Endothelial cell of umbilical vein (primary cell): ENCODE measurements around the gene ZNF768. TPM values are rescaled to one million over a fixed set of nuclear protein-coding genes. Genes with fewer than 3 reads are reported as not detected.

Experiments used
- BruUV-seq: library from RNA; stranded (reverse); fragments of 400-500 nt; replicated peaks from 2 replicates; lab custom pipeline; 2021; lab: Mats Ljungman, UMichigan
- CTCF ChIA-PET: fragments of 300-600, 350-600 bp; sonication (Branson Sonifier 250); formaldehyde crosslinking; loops from one replicate; lab custom pipeline; 2021; ENCODE audit warnings: antibody characterized with exemption, inconsistent platforms; lab: Charles Lee
- POLR2A ChIA-PET: fragments of 300-600, 350-600 bp; sonication (Branson Sonifier 250); formaldehyde crosslinking; loops from one replicate; lab custom pipeline; 2021; ENCODE audit warnings: antibody characterized with exemption, inconsistent platforms; lab: Charles Lee
- DNase-seq: peaks from one replicate; pipeline ENCODE4 v3.0.0-alpha.2; 2011; ENCODE audit warnings: low read depth, low spot score
- FAIRE-seq: peaks from 2 replicates; lab custom pipeline; 2011; peaks lifted over from hg19 to GRCh38; lab: Jason Lieb, UNC
- H2AFZ ChIP-seq: 2 replicates; pipeline ENCODE4 v1.6.0; 2012; ENCODE audit warnings: low read depth, low read length, control low read depth, inconsistent platforms
- H3K27ac ChIP-seq: 2 replicates; pipeline ENCODE4 v1.5.1; 2011; ENCODE audit warnings: low read depth, mild to moderate bottlenecking, control low read depth, low read length, moderate library complexity; ENCODE audit not compliant: insufficient read depth
- H3K27me3 ChIP-seq, 2 experiments: 2 replicates each; pipeline versions ENCODE4 v1.6.0 to v1.6.1; 2011; ENCODE audit warnings: low read length in 2 of 2, mixed read lengths in 1 of 2; ENCODE audit not compliant: control insufficient read depth in 2 of 2, insufficient read depth in 2 of 2
- H3K36me3 ChIP-seq, 2 experiments: 2 replicates in 1 of 2; 3 replicates in 1 of 2; pipeline ENCODE4 v1.5.1; 2011; ENCODE audit warnings: low read length in 2 of 2, mild to moderate bottlenecking in 1 of 2, moderate library complexity in 1 of 2; ENCODE audit not compliant: control insufficient read depth in 2 of 2, insufficient read depth in 2 of 2; ENCODE audit errors: extremely low read depth in 1 of 2
- H3K4me1 ChIP-seq: 3 replicates; pipeline ENCODE4 v1.5.1; 2011; ENCODE audit warnings: mild to moderate bottlenecking, low read length; ENCODE audit not compliant: control insufficient read depth, insufficient read depth; ENCODE audit errors: extremely low read depth
- H3K4me2 ChIP-seq: 2 replicates; pipeline ENCODE4 v1.6.1; 2011; ENCODE audit warnings: low read length, control low read depth, mixed read lengths; ENCODE audit not compliant: insufficient read depth
- H3K4me3 ChIP-seq, 3 experiments: fragments of 200-600 bp in 1 of 3; sonication (generic), shearing (Covaris generic) in 1 of 3; replicated peaks in 1 of 3; 2 replicates each; pipeline ENCODE4 v1.5.1; 2011 to 2016; ENCODE audit warnings: control low read depth in 3 of 3, low read length in 3 of 3, mild to moderate bottlenecking in 2 of 3, inconsistent platforms in 1 of 3, low read depth in 1 of 3, moderate library complexity in 1 of 3; ENCODE audit not compliant: insufficient read depth in 1 of 3
- H3K79me2 ChIP-seq: 2 replicates; pipeline ENCODE4 v1.6.0; 2012; ENCODE audit warnings: low read length, inconsistent platforms; ENCODE audit not compliant: control insufficient read depth, insufficient read depth
- H3K9ac ChIP-seq: replicated peaks from 2 replicates; pipeline ENCODE3; 2011; ENCODE audit warnings: low read length, control low read depth; ENCODE audit not compliant: insufficient read depth; ENCODE audit errors: extremely low read depth
- H3K9me1 ChIP-seq: replicated peaks from 3 replicates; pipeline ENCODE4 v1.6.0; 2011; ENCODE audit warnings: mild to moderate bottlenecking, low read length; ENCODE audit not compliant: control insufficient read depth, insufficient read depth; ENCODE audit errors: extremely low read depth
- H3K9me3 ChIP-seq: replicated peaks from 2 replicates; pipeline ENCODE4 v1.5.1; 2012; ENCODE audit warnings: low read length, inconsistent platforms; ENCODE audit not compliant: control insufficient read depth, insufficient read depth
- H4K20me1 ChIP-seq: replicated peaks from 2 replicates; pipeline ENCODE3; 2011; ENCODE audit warnings: mild to moderate bottlenecking, low read length; ENCODE audit not compliant: control insufficient read depth, insufficient read depth; ENCODE audit errors: extremely low read depth
- CTCF ChIP-seq, 2 donors: IDR thresholded peaks; 1 replicate in 1 of 2; 2 replicates in 1 of 2; pipeline ENCODE4 v1.5.1; 2011; ENCODE audit warnings: low read length in 2 of 2, mild to moderate bottlenecking in 2 of 2, moderate library complexity in 2 of 2, control low read depth in 1 of 2, inconsistent platforms in 1 of 2, low read depth in 1 of 2; ENCODE audit not compliant: insufficient read depth in 1 of 2; ENCODE audit errors: extremely low read depth in 1 of 2
- EZH2 ChIP-seq: IDR thresholded peaks from 2 replicates; pipeline ENCODE4 v1.6.1; 2012; ENCODE audit warnings: borderline replicate concordance, low read depth, mild to moderate bottlenecking, moderate library complexity, low read length, inconsistent platforms; ENCODE audit not compliant: severe bottlenecking
- FOS ChIP-seq: IDR thresholded peaks from 2 replicates; pipeline ENCODE4 v1.6.1; 2011; ENCODE audit warnings: mild to moderate bottlenecking, low read length, moderate library complexity, borderline replicate concordance; ENCODE audit not compliant: insufficient read depth
- GATA2 ChIP-seq: IDR thresholded peaks from 2 replicates; pipeline ENCODE4 v1.7.0; 2011; ENCODE audit warnings: low read depth, mild to moderate bottlenecking, moderate library complexity, mixed read lengths, low read length; ENCODE audit not compliant: insufficient read length, insufficient read depth
- JUN ChIP-seq: IDR thresholded peaks from 2 replicates; pipeline ENCODE4 v1.6.1; 2011; ENCODE audit warnings: borderline replicate concordance, low read depth; ENCODE audit not compliant: insufficient read length, insufficient read depth
- MAX ChIP-seq: IDR thresholded peaks from 2 replicates; pipeline ENCODE4 v1.6.1; 2011; ENCODE audit not compliant: insufficient read depth, insufficient read length
- MYC ChIP-seq: IDR thresholded peaks from one replicate; pipeline ENCODE4 v1.6.1; 2011; ENCODE audit warnings: mild to moderate bottlenecking, low read depth, low read length
- POLR2A ChIP-seq: IDR thresholded peaks from 2 replicates; pipeline ENCODE4 v1.6.1; 2012; ENCODE audit warnings: low read depth, mild to moderate bottlenecking, control low read depth, low read length
- POLR2AphosphoS5 ChIP-seq: IDR thresholded peaks from 2 replicates; pipeline ENCODE4 v1.6.1; 2012; ENCODE audit warnings: low read depth, mild to moderate bottlenecking, control low read depth, low read length, moderate library complexity; ENCODE audit not compliant: insufficient read depth
- dilution Hi-C: fragments of 300-500 bp; cut with MboI; formaldehyde crosslinking; loops from one replicate; pipeline ENCODE4 v1.15.0; 2019; ENCODE audit warnings: low sequenced_read_pairs; ENCODE audit not compliant: extremely low pct_ligation_motif_present
- intact Hi-C: fragments of 100-400 bp; cut with micrococcal nuclease; formaldehyde crosslinking; loops from one replicate; pipeline ENCODE4 v1.10.0; 2022
- polyA plus RNA-seq, 4 experiments: library from polyadenylated mRNA; depleted of rRNA in 3 of 4; stranded (reverse) in 3 of 4; unstranded in 1 of 4; fragments of >200 nt; gene quantifications; 2 replicates each; pipeline versions ENCODE4 v1.2.1 to v1.2.3, GENCODE V29; 2011 to 2012; ENCODE audit warnings: missing spikeins in 1 of 4
- total RNA-seq: library from RNA; stranded (reverse); gene quantifications from 2 replicates; pipeline ENCODE4 v1.2.3, GENCODE V29; 2021

Gene ZNF768
- total and polyA plus RNA-seq, 2 donors (not counting 3 experiments of a cell fraction or from before 2014, with no cell fraction given): 24.2 to 24.7 TPM

- Histone ChIP-seq H3K27ac (no peak overlapping the region), H3K36me3 (no peaks in the 10 kb centered on the region), H3K9me3 (no peaks in the 10 kb centered on the region), H3K9me1 (no peaks in the 10 kb centered on the region), H4K20me1 (no peaks in the 10 kb centered on the region), H3K9ac (no peak overlapping the region), H2AFZ (no peak overlapping the region), H3K79me2 (no peaks in the 10 kb centered on the region), H3K4me1 (peaks cover 16% of the 10 kb centered on the region), H3K4me3 (no peak overlapping the region), H3K27me3 (peaks cover 0 to 4% of the 10 kb centered on the region in 2 experiments), H3K4me2 (no peak overlapping the region)
- BruUV-seq: no TSS peak
- ChIA-PET POLR2A (no interaction called here), CTCF (no interaction called here)
- intact Hi-C loops (no loop called here), dilution Hi-C loops (no loop called here)
- TF ChIP-seq POLR2A: no peak
- no peak for TF ChIP-seq JUN
- no peak for TF ChIP-seq EZH2
- TF ChIP-seq GATA2: no peak
- no peak for TF ChIP-seq MYC
- FAIRE-seq (no peak), DNase-seq (no peak)
These were observed 42.9 kb upstream of the ZNF768 start for GRCh38 chr16:30569281-30569680.

GRCh38 chr16:30567991-30568638, 41.7 kb upstream of the ZNF768 start:
- dilution Hi-C loops (no loop called here), intact Hi-C loops (no loop called here)
- Histone ChIP-seq H3K4me1 (peaks cover 16% of the 10 kb centered on the region), H3K9me1 (no peaks in the 10 kb centered on the region), H3K36me3 (no peaks in the 10 kb centered on the region), H4K20me1 (no peaks in the 10 kb centered on the region), H3K27ac (no peak overlapping the region), H3K4me2 (no peak overlapping the region), H3K4me3 (no peak overlapping the region), H2AFZ (no peak overlapping the region), H3K27me3 (peaks cover 0 to 4% of the 10 kb centered on the region in 2 experiments), H3K9me3 (no peaks in the 10 kb centered on the region), H3K79me2 (no peaks in the 10 kb centered on the region), H3K9ac (no peak overlapping the region)
- ChIA-PET CTCF (interaction anchor here (1.0 kb wide), 1 partner anchor 33 kb away, joined by 3 read pairs; no protein-coding TSS in a partner anchor), POLR2A (no interaction called here)
- FAIRE-seq (peak; percentile 52), DNase-seq (no peak)
- BruUV-seq: no TSS peak
- TF ChIP-seq JUN (no peak), MYC (no peak), POLR2AphosphoS5 (no peak), EZH2 (no peak), POLR2A (no peak), MAX (no peak), FOS (no peak), GATA2 (no peak), CTCF (IDR thresholded peaks at IDR 0.05; ENCODE audit: extremely low read depth in 1 of 2, insufficient read depth in 1 of 2, low read depth in 1 of 2, low read length in 2 of 2) (no peak)
